ENCODE measurements around the gene LYVE1.
A peak's percentile ranks its signal among the peaks of the same experiment; 100 is the strongest.

The LYVE1 gene

GRCh38 chr11:10551845-10552352 lies 16.6 kb downstream of the LYVE1 start:
- no peak for DNase-seq

DNA sequence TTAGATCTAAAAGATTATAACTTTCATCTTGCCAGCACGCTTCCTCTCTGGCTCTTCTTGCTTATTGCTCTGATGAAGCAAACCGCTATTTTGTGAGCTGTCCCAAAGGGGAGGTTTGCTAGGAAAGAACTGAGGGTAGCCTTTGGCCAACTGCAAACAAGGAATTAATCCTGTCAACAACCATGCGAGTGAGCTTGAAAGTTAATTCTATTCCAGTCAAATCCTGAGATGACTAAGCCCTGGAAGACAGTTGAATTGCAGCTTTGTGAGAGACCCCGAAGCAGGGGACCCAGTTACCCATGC lies 17.2 kb downstream of the LYVE1 start:
- no peak for DNase-seq

DNA sequence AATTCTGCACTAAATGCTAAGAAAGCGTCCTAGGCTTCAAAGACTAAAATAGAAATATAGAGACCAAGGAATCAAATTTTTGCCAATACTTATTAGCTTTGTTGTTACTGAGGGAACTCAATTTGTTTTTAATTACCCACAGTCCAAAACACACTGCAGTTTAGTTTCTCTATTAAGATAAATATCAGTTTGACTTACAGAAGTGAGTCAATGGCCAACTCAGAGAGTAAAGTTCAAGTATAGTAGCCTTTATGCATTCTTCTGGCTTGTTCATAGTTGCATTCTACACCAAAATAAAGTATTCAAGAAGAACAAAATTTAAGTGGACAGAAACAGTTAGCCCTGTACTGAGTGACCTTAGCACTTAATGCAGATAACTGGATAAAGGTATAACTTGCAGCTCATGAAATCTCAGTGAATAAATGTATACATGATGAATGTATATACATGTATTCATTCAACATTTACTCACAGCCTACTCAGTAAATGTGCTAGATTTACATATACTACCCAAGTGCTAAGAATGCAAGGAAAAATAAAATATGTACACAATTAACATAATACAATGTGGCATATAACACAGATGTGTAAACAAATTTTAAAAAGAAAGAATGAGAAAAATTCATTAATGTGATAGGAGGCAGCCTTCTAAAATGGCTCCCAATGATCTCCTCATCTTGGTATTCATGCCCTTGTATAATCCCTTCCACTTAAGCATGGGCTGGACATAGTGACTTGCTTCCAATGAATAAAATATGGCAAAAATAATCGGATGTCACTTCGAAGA lies 17.8 kb downstream of the LYVE1 start:
- DNase-seq, result no peak

DNA sequence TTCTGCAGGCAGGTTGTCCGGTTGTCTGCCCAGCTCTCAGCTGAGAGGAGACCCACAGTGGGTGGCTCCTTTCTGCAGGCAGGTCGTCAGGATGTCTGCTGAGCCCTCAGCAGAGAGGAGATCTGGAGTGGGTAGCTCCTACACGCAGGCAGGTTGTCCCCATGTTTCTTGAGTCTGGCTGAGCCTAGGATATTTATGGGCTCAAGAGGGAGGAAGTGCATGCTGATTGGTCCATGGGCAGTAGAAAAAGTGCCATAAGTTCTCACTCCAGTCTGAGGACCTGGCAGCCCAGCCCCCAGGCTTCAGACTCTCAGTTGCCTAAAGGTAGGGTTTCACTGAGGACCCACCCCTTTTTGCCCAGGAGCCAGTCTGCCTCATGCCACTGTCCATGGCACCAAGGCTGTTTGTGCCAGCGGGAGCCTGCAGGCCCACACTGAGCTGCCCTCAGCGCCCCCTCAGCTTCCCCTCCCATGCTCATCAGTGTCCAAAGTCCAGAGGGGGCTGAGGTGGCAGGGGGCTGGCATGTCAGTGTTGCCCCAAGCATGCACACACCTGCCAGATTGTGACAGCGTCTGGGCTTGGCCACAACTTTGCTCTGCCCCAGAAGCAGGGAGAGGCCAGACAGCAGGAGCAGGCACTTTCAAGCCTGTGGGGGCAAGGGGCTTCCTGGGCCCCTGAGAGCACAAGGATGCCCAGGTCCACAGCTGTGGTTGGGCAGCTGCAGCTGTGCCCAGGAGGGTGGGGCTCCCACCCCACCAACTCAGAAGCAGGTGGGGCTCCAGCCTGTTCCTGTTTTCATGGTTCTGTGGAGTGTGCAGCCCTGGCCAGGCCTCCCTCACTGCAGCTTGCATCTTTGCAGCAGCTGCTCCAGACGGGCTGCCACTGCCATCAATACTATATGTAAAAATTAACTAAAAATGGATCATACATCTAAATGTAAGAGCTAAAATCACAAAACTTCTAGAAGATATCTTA lies 23.7 kb downstream of the LYVE1 start:
- DNase-seq, result no peak

- no peak for DNase-seq
These were observed 24.7 kb downstream of the LYVE1 start for GRCh38 chr11:10543782-10544181.

DNA sequence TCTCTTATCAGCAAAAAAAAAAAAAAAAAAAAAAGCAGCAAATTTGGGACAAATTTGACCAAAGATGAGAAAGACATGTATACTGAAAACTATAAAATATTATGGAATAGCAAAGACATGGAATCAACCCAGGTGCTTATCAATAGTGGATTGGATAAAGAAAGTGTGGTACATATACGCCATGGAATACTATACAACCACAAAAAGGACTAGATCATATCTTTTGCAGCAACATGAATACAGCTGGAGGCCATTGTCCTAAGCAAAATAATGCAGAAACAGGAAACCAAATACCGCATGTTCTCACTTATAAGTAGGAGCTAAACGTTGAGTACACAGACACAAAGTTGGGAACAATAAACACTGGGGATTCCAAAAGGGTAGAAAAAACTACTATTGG lies 25.7 kb downstream of the LYVE1 start:
- DNase-seq, result no peak

DNA sequence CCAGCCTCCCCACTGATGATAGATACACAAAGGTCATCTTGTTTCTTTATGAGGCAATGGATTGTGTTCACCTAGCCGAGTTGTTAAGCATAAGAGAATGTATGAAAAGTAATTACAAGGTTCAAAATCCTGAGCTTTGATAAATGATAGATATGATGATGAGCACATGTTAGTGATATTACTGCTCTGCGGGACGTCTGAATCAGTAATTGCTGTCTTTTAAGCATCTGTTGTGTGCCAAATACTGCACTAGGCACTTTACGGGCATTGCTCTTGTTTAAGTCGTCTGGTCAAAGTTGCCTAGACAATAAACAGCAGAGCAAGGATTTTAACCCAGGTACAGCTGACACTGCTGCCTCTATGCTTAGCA lies 26.9 kb downstream of the LYVE1 start:
- DNase-seq, result no peak

DNA sequence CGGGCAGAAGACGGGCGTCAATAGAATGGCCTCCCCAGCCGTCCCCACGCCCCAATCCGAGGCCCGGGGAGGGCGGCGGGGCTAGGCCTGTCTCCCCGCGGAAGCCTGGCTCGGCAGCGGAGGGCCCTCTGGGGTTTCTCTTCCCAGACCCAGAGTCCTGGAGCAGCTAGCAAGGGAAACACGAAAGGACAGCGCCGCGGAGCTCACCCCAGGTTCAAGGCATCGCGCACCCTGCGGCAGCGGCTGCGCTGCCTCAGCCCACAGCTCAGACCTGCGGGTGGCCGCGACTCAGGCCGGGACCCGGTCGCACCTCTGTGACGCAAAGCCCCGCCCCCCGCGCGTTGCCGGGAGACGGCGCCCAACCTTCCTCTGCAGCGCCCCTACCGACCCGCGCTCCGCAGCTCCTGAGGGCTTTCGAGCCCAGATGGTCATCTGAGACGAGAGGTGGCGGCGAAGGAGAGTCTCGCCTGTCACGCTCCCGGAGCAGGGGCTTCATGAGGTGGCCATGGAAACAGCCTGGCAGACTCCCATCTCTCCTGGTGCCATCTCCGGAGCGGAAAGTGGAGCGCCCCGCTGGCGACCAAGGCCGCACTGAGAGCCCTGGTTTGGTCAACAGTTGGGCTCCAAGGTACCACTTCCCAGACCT lies 27.4 kb downstream of the LYVE1 start, which contains the start of gene RNF141:
Gene RNF141, minus strand, starts transcription at position 273 of the 646 bp plus-strand sequence. CDS start 7,029 bp downstream, outside the sequence.
- peak; percentile 83 for DNase-seq

DNA sequence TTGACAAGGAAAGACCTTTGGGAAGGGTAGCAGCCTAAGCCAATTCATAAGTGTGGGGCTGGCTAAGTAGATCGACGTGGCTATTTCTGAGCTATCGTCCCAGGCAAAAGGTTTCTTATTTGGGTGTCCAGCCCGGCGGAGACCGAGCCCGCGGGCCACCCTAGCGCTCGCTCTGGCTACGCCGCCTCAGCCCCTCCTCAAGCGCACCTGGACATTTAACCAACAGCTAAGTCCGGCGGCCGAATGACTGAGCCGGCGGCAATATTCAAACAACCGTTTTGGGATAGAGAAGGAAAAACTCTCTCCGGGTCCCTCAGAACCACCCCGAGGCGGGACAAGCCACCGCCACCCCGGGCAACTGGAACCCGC lies 27.9 kb downstream of the LYVE1 start:
- DNase-seq, result no peak

DNA sequence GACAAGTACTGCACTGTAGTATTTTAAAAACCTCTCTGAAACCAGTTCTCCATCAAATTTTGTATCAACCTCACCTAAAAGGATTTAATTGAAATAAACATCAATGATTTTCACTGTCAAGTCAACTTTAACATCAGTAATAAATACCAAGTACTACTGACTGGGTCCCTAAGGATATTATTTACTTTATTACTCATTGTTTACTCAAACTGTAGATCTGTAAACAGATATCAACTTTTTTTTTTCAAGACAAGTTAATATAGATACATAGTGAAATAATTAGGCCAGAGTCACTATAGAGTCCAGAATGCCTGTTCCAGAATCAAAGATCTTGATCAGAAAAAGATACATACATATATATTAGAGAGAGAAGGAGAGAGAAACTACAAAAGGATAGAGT lies 29.1 kb downstream of the LYVE1 start:
- no peak for DNase-seq

DNA sequence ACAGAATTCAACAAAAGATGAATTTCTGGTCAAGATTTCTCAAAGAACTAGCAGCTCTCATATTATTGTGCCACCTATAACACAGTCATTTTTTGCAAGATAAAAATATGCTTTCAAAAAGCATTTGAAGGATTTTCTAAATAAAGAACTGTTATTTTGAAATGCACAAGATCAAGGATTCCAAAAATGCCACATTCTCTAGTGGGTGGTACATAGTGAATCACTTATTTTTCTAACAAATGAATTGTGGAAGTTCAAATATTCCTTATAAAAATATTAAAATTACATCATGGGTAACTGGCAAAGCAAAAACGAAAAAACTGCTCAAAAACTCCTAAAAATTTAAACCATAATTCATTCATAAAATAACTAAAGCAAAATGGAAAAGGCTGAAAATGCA lies 29.5 kb downstream of the LYVE1 start:
- DNase-seq, result no peak

DNA sequence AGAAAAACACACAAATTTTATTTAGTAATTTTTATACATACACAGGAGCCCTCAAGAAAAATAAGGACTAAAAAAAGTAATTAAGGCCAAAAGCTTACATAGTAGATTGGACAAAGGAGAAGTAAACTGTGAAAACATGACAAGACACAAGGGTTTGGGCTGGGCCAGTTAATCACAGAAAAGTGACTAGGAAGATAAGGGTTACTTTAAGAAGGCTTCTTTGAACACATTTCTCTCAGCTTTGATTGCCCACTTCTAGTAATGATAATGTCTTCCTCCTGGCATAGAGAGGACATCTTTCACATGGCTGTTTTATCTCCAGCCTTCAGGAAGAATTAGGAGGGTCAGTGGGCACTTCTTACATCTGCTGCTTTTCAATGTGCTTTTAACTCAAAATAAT lies 30.9 kb downstream of the LYVE1 start:
- no peak for DNase-seq

- no peak for DNase-seq
These were observed 34.1 kb downstream of the LYVE1 start for GRCh38 chr11:10534316-10534715.

DNA sequence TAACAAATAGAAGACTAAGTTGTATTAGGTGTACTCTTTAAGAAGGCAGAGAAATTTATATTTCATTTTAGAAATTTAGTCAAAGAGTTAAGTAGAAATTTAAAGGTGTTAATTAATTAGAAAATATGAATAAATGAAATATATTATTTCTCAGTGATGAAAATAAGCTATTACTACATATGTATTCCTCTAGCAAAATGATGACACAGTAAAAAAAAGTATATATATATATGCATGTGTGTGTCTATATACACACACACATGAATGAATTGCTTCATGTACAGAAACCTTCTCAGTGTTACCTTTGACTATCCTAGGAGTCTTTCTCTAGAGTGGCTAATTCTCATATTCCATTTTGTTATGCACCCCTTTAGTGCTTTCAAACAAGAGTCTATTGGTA lies 35.1 kb downstream of the LYVE1 start:
- no peak for DNase-seq

- no peak for DNase-seq
These were observed 35.9 kb downstream of the LYVE1 start for GRCh38 chr11:10532526-10532925.

DNA sequence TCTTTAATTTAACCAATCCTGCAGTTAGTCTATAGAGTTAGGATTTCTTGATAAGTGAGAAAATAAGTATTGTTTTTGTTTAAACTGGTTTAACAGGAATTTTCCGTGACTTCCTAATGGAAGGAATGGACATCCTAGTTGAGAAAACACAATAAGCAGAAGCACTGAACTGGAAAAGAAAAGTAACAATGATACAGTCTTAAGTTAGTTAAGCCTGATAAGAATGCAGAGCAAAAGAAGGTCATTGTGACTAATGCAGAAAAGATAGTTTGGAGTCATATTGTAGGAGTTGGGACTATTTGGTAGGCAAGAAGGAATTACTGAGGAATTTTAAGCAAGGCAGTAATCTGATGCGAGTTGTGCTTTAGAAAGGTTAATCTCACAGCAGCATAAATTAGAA lies 39.2 kb downstream of the LYVE1 start:
- DNase-seq, result no peak

- no peak for DNase-seq
These were observed 40.3 kb downstream of the LYVE1 start for GRCh38 chr11:10528121-10528520.

GRCh38 chr11:10526974-10527918 lies 41.2 kb downstream of the LYVE1 start:
- no peak for DNase-seq

DNA sequence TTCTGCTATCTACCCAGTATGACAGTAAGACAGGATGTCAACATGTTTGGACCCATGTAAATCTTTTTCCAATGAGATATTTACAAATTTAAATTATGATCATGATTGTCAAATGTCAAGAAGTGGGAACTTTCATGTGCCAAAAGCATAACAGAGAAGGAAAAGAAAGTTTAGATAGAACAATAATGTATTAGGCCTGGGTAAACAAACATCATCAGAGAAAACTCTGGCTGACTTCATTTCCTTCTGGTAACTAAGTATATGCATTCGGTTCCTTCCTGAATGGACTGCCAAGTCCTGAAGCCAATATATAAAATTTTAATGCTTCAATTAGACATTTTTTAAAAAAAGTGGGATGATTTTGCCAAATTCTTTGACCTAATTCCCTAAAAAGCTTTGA lies 44.0 kb downstream of the LYVE1 start:
- DNase-seq, result no peak

GRCh38 chr11:10522921-10523320 lies 45.5 kb downstream of the LYVE1 start:
- DNase-seq, result no peak

DNA sequence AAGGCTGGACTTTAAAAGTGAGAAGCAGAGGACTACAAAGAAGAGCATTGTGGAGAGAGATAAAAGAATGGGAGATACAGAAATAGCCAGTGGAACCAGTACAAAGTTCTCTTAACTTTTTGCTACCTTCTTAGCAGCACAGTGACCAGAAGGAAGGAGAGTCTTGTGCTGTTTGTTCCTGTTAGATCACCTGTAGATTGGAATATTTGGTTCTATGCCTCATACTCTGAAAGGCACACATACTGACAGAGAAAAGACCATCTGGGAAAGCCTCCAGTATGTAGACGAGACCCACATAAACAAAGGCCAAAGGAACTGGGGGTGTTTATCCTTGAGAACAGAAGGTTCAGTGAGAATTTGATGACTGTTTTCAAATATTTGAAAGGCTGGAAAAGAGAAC lies 46.2 kb downstream of the LYVE1 start:
- no peak for DNase-seq

DNA sequence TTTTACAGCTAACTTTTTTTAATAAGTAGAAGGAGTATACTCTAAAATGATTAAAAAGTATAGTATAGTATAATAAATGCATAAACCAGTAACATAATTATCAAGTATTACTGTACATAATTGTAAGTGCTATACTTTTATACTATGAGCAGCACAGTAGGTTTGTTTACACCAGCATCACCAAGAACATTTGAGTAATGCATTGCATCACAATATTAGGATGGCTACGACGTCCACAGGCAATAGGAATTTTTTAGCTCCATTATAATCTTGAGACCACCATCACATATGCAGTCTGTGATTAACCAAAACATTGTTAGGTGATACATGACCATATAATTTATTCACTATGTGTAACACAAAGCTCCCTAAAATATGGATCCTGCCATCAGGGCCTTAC lies 47.9 kb downstream of the LYVE1 start:
- DNase-seq, result no peak
